ENCODE data around the gene MAP2K6.

DNA sequence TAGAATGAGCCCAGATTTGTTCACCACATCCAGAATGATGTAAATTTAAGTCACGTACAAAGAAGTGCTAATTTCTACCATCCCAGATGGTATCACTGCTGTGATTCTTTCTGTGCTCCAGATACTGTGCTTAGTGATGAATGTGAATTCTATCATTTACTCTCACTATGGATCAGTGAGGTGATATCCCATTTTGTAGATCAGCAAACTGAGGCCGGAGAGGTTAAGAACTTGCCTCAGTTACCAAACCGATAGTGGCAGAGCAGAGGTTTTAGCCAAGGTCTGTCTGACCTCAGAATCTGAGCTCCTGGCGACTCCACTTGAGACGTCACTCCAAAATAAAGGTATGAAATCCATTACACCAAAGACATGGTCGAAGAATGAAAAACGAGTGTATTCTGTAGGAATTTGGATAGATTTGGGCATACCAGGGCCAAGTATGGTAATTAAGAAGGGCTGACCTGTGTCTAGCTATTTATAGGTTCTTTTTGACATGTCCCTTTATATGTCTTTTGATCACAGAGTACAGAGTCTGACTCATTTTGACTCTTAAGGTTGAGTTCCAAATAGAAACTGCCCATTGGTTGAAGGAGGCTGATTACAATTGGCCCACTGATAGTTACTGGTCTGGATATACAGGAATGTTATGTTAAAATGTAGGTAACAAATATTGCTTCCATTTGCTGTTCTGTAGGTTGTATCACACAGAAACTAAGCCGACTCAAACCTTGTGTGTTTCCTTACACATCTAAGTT lies 10.0 kb downstream of the MAP2K6 start:
- TF ChIP-seq, protein P1, sequence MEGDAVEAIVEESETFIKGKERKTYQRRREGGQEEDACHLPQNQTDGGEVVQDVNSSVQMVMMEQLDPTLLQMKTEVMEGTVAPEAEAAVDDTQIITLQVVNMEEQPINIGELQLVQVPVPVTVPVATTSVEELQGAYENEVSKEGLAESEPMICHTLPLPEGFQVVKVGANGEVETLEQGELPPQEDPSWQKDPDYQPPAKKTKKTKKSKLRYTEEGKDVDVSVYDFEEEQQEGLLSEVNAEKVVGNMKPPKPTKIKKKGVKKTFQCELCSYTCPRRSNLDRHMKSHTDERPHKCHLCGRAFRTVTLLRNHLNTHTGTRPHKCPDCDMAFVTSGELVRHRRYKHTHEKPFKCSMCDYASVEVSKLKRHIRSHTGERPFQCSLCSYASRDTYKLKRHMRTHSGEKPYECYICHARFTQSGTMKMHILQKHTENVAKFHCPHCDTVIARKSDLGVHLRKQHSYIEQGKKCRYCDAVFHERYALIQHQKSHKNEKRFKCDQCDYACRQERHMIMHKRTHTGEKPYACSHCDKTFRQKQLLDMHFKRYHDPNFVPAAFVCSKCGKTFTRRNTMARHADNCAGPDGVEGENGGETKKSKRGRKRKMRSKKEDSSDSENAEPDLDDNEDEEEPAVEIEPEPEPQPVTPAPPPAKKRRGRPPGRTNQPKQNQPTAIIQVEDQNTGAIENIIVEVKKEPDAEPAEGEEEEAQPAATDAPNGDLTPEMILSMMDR (IDR thresholded peaks at IDR 0.05): no peak
- TF ChIP-seq EZH2 (IDR thresholded peaks at IDR 0.05): no peak
